Naive B cell (primary cell): ENCODE measurements around the gene INSRR. TPM values are rescaled to one million over a fixed set of nuclear protein-coding genes. Genes with fewer than 3 reads are reported as not detected.

ENCODE experiments used
- ATAC-seq, 2 donors: fragments of 150-1000 bp; cut with Tn5 transposase; 2 replicates each; pipeline ENCODE4 v1.10.0; 2021; ENCODE audit warnings: low read depth in 2 of 2, mild to moderate bottlenecking in 2 of 2, moderate library complexity in 2 of 2
- DNase-seq: peaks from one replicate; pipeline ENCODE4 v3.0.0; 2022
- H3K27ac Mint-ChIP-seq, 6 donors: one replicate each; pipeline ENCODE4 v1.8.0; 2020 to 2022; ENCODE audit warnings: mild to moderate bottlenecking in 6 of 6, mixed read lengths in 6 of 6, moderate library complexity in 5 of 6, inconsistent platforms in 2 of 6
- H3K27me3 Mint-ChIP-seq, 3 donors: one replicate each; pipeline ENCODE4 v1.8.0; 2021 to 2022; ENCODE audit warnings: mixed read lengths in 3 of 3, mild to moderate bottlenecking in 1 of 3
- H3K36me3 Mint-ChIP-seq, 2 donors: one replicate each; pipeline ENCODE4 v1.8.0; 2020 to 2022; ENCODE audit warnings: mixed read lengths in 2 of 2, inconsistent platforms in 1 of 2, mild to moderate bottlenecking in 1 of 2
- H3K4me1 Mint-ChIP-seq, 3 donors: one replicate each; pipeline ENCODE4 v1.8.0; 2020 to 2022; ENCODE audit warnings: mixed read lengths in 3 of 3, inconsistent platforms in 1 of 3, mild to moderate bottlenecking in 1 of 3, moderate library complexity in 1 of 3
- H3K4me3 Mint-ChIP-seq, 8 donors: one replicate each; pipeline ENCODE4 v1.8.0; 2020 to 2022; ENCODE audit warnings: mild to moderate bottlenecking in 8 of 8, mixed read lengths in 8 of 8, moderate library complexity in 8 of 8, inconsistent platforms in 2 of 8
- H3K9me3 Mint-ChIP-seq, 7 donors: one replicate each; pipeline ENCODE4 v1.8.0; 2020 to 2022; ENCODE audit warnings: mixed read lengths in 7 of 7, mild to moderate bottlenecking in 5 of 7, inconsistent platforms in 2 of 7, moderate library complexity in 1 of 7
- polyA plus RNA-seq, 6 donors: library from polyadenylated mRNA; unstranded; fragments of 300-500 nt; fragmentation: Illumina TruSeq; gene quantifications; one replicate each; pipeline ENCODE4 v1.2.3, GENCODE V29; 2021; ENCODE audit warnings: low read depth in 6 of 6

The INSRR gene
- polyA plus RNA-seq, 6 donors from 2014 or later = not detected

DNA sequence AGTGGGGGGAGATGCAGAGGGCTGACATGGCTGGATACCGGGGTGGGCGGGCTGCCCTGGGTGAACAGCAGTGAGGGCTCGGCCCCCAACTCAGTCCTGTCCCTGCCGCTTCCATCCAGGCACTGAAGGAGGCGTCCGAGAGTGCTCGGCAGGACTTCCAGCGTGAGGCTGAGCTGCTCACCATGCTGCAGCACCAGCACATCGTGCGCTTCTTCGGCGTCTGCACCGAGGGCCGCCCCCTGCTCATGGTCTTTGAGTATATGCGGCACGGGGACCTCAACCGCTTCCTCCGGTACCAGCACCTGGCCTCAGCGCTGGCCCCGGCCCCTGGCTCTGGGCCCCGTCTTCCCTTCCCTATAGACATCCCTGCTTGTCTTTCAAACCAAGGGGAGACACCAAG, 17.4 kb upstream of the INSRR start:
- no peaks in the 10 kb centered on the region for H3K36me3 Mint-ChIP-seq
- peaks cover 39 to 81% (median 67%) of the 10 kb centered on the region in 3 donors for H3K27me3 Mint-ChIP-seq
- H3K4me1 Mint-ChIP-seq = no peaks in the 10 kb centered on the region
- H3K27ac Mint-ChIP-seq = no peak overlapping the region
- no peaks in the 10 kb centered on the region for H3K9me3 Mint-ChIP-seq
- ATAC-seq (no peak), DNase-seq (no peak)
- no peak overlapping the region for H3K4me3 Mint-ChIP-seq

- Mint-ChIP-seq H3K4me3 (no peak overlapping the region), H3K4me1 (no peaks in the 10 kb centered on the region), H3K27ac (no peak overlapping the region), H3K9me3 (no peaks in the 10 kb centered on the region), H3K27me3 (peaks cover 38 to 75% (median 64%) of the 10 kb centered on the region in 3 donors), H3K36me3 (no peaks in the 10 kb centered on the region)
- DNase-seq (no peak), ATAC-seq (no peak)
Observed at GRCh38 chr1:156875341-156875615, 16.4 kb upstream of the INSRR start.

- no peaks in the 10 kb centered on the region for H3K36me3 Mint-ChIP-seq
- peak overlapping the region in 1 of 8 donors; percentile 47 for H3K4me3 Mint-ChIP-seq
- H3K27ac Mint-ChIP-seq = peak overlapping the region in 1 of 6 donors; percentile 59
- no peak for ATAC-seq
- no peaks in the 10 kb centered on the region for H3K9me3 Mint-ChIP-seq
- H3K4me1 Mint-ChIP-seq = no peaks in the 10 kb centered on the region
- no peak for DNase-seq
- peaks cover 38 to 75% (median 59%) of the 10 kb centered on the region in 3 donors for H3K27me3 Mint-ChIP-seq
Observed at GRCh38 chr1:156874572-156875340, 15.8 kb upstream of the INSRR start.

GRCh38 chr1:156874142-156874541, 15.2 kb upstream of the INSRR start:
- no peak for ATAC-seq
- Mint-ChIP-seq H3K9me3 (no peaks in the 10 kb centered on the region), H3K36me3 (no peaks in the 10 kb centered on the region), H3K4me3 (peak overlapping the region in 1 of 8 donors; percentile 26), H3K27me3 (peaks cover 42 to 76% (median 56%) of the 10 kb centered on the region in 3 donors), H3K4me1 (no peaks in the 10 kb centered on the region), H3K27ac (peak overlapping the region in 1 of 6 donors; percentile 59)
- DNase-seq = no peak

GRCh38 chr1:156873659-156874058, 14.7 kb upstream of the INSRR start:
- no peak for ATAC-seq
- Mint-ChIP-seq H3K36me3 (no peaks in the 10 kb centered on the region), H3K4me3 (no peak overlapping the region), H3K9me3 (no peaks in the 10 kb centered on the region), H3K27me3 (peaks cover 46 to 76% (median 57%) of the 10 kb centered on the region in 3 donors), H3K4me1 (peaks cover 0 to 2% (median 0%) of the 10 kb centered on the region in 3 donors), H3K27ac (no peak overlapping the region)
- no peak for DNase-seq

- ATAC-seq (no peak), DNase-seq (no peak)
- no peaks in the 10 kb centered on the region for H3K36me3 Mint-ChIP-seq
- peaks cover 31 to 73% (median 68%) of the 10 kb centered on the region in 3 donors for H3K27me3 Mint-ChIP-seq
- peak overlapping the region in 1 of 6 donors; percentile 38 for H3K27ac Mint-ChIP-seq
- no peaks in the 10 kb centered on the region for H3K9me3 Mint-ChIP-seq
- no peak overlapping the region for H3K4me3 Mint-ChIP-seq
- peaks cover 0 to 4% (median 0%) of the 10 kb centered on the region in 3 donors for H3K4me1 Mint-ChIP-seq
Observed at GRCh38 chr1:156869455-156869854, 10.5 kb upstream of the INSRR start.

- Mint-ChIP-seq H3K27ac (no peak overlapping the region), H3K36me3 (no peaks in the 10 kb centered on the region), H3K4me3 (no peak overlapping the region), H3K9me3 (no peaks in the 10 kb centered on the region), H3K27me3 (peaks cover 27 to 73% (median 68%) of the 10 kb centered on the region in 3 donors), H3K4me1 (peaks cover 0 to 4% (median 0%) of the 10 kb centered on the region in 3 donors)
- ATAC-seq = no peak
- no peak for DNase-seq
Observed at GRCh38 chr1:156868341-156868740, 9.4 kb upstream of the INSRR start.

DNA sequence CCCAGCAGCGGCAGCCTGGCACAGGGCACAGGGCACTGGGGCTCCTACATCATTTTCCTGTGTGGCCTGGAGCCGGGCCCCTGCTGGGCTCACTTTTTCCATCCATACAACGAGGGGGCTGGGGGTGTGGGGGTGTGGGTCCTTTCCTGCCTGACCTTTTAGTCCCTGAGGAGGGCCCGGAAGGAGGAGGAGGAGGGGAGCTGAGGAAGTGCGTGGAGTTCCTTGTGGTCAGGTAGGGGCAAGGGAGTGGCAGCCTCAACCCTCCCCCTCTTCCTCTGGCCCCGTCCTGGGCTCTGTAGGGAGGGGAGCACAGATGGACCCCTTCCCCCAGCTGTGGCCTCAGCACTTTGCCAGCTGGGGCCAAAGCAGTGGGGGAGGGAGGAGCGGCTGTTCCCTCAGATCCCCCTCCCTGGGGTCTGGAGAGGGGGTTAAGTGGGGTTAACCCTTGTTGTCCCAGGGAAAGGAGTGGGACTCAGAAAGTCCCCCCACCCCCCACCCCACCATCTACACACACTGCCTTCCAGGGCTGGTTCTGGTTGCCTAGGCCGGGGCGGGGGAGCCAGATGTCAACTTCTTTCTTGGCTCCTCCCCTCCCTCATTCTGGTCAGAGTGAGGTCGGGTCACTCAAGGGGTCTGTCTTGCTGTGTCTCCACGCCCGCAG, 7.5 kb upstream of the INSRR start:
- H3K4me3 Mint-ChIP-seq = no peak overlapping the region
- peaks cover 4 to 7% (median 5%) of the 10 kb centered on the region in 3 donors for H3K4me1 Mint-ChIP-seq
- H3K9me3 Mint-ChIP-seq = no peaks in the 10 kb centered on the region
- no peak overlapping the region for H3K27ac Mint-ChIP-seq
- no peaks in the 10 kb centered on the region for H3K36me3 Mint-ChIP-seq
- ATAC-seq (no peak), DNase-seq (no peak)
- H3K27me3 Mint-ChIP-seq = peaks cover 37 to 78% (median 74%) of the 10 kb centered on the region in 3 donors

- H3K4me1 Mint-ChIP-seq = peaks cover 4 to 7% (median 5%) of the 10 kb centered on the region in 3 donors
- peak overlapping the region in 1 of 8 donors; percentile 67 for H3K4me3 Mint-ChIP-seq
- H3K27me3 Mint-ChIP-seq = peaks cover 34 to 80% (median 74%) of the 10 kb centered on the region in 3 donors
- H3K36me3 Mint-ChIP-seq = no peaks in the 10 kb centered on the region
- no peaks in the 10 kb centered on the region for H3K9me3 Mint-ChIP-seq
- DNase-seq (no peak), ATAC-seq (no peak)
- peak overlapping the region in 1 of 6 donors; percentile 70 for H3K27ac Mint-ChIP-seq
Observed at GRCh38 chr1:156865865-156866248, 6.9 kb upstream of the INSRR start.

GRCh38 chr1:156865258-156865657, 6.3 kb upstream of the INSRR start:
- H3K4me1 Mint-ChIP-seq = peaks cover 7 to 9% (median 7%) of the 10 kb centered on the region in 3 donors
- H3K27ac Mint-ChIP-seq = no peak overlapping the region
- ATAC-seq (no peak), DNase-seq (no peak)
- H3K4me3 Mint-ChIP-seq = no peak overlapping the region
- H3K27me3 Mint-ChIP-seq = peaks cover 35 to 80% (median 78%) of the 10 kb centered on the region in 3 donors
- H3K36me3 Mint-ChIP-seq = no peaks in the 10 kb centered on the region
- H3K9me3 Mint-ChIP-seq = no peaks in the 10 kb centered on the region

GRCh38 chr1:156864796-156865195, 5.9 kb upstream of the INSRR start:
- no peak overlapping the region for H3K27ac Mint-ChIP-seq
- peaks cover 40 to 82% (median 80%) of the 10 kb centered on the region in 3 donors for H3K27me3 Mint-ChIP-seq
- H3K9me3 Mint-ChIP-seq = no peaks in the 10 kb centered on the region
- ATAC-seq (no peak), DNase-seq (no peak)
- no peak overlapping the region for H3K4me3 Mint-ChIP-seq
- H3K4me1 Mint-ChIP-seq = peaks cover 10 to 13% (median 12%) of the 10 kb centered on the region in 3 donors
- no peaks in the 10 kb centered on the region for H3K36me3 Mint-ChIP-seq

- Mint-ChIP-seq H3K4me3 (peak overlapping the region in 1 of 8 donors; percentile 37), H3K36me3 (no peaks in the 10 kb centered on the region), H3K27ac (no peak overlapping the region), H3K4me1 (peaks cover 12 to 15% (median 14%) of the 10 kb centered on the region in 3 donors), H3K27me3 (peaks cover 33 to 82% (median 73%) of the 10 kb centered on the region in 3 donors), H3K9me3 (no peaks in the 10 kb centered on the region)
- ATAC-seq (no peak), DNase-seq (no peak)
Observed at GRCh38 chr1:156863631-156864030, 4.7 kb upstream of the INSRR start.

- DNase-seq = no peak
- Mint-ChIP-seq H3K4me3 (no peak overlapping the region), H3K27me3 (peaks cover 39 to 82% (median 73%) of the 10 kb centered on the region in 3 donors), H3K27ac (no peak overlapping the region), H3K4me1 (peaks cover 14 to 15% (median 15%) of the 10 kb centered on the region in 3 donors), H3K9me3 (no peaks in the 10 kb centered on the region), H3K36me3 (no peaks in the 10 kb centered on the region)
- ATAC-seq = no peak
Observed at GRCh38 chr1:156862997-156863599, 4.2 kb upstream of the INSRR start.
